Measurements from ENCODE around the gene SPECC1L.

Gene SPECC1L

GRCh38 chr22:24416095-24416494 is 145.5 kb downstream of the SPECC1L start:
- no peak for DNase-seq (ENCODE audit: low read depth)

DNA sequence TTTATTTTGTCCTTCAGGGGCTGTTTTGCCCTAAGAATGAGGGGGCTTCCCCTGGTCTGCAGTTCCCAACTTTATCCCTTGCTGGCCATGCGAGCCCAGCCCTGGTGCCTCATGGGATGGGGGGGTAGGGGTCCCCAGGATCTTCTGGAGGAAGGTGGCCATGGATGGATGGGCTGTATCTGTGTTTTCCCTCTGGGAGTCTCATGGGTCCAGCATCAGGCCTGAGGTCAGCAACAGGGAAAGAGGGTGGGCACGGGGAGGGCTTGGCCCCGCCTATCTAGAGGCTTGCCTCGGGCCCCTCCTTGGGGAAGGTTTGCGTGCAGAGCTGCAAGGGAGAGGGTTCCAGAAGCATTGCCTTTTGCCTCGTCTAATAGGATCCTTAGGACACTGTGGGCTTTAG is 146.0 kb downstream of the SPECC1L start:
- DNase-seq (ENCODE audit: low read depth) = no peak

DNA sequence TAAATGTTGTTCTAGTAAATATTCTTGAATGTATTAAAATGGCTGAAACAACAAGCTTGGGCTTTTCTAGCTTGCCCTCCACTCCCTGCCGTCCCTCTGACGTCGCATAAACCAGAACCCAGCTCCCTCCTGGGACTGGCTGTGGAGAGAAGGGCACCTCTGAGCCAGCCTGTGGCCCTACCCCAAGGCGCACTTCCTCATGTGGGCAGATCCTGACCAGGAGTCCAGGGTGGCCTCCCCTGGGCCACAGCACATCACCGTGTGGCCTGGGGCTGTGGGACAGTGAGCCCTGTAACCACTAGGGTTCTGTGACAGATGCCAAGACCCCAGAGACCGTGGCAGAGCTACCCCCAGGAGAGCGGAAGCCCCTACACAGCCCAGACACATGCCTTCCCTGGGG is 146.6 kb downstream of the SPECC1L start:
- no peak for DNase-seq (ENCODE audit: low read depth)

GRCh38 chr22:24417901-24418641 is 147.4 kb downstream of the SPECC1L start:
- DNase-seq (ENCODE audit: low read depth) = no peak

DNA sequence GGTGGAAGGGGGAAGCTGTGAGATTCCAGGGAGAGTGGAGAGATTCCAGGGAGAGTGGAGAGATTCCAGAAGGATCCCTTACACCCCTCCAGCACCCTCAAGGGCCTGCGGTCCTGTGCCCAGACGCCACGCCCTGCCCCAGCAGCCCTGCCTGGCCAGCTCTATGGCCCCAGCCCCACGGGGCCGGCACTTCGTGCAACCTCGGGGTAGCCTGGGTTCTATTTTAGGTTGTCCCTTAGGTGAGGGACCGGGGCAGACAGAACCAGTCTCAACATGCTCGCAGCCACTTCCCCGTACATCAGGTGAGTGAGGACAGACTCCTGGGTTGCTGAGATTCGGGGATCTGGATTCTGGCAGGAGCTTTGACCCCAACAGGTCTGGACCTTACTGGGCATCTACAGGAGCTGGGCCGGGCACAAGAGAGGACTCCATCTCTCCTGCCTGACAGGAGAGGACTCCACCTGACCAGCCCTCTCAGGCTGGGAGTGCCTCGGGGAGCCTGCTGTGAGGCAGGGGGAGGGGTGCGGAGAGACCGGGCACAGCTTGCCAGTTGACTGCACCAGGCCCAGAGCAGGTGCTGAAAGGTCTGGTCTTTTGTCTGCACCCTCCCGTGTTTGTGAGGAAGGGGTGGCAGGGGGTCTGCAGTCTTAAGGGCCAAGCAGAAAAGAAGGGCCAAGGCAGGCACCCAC is 148.3 kb downstream of the SPECC1L start:
- no peak for DNase-seq (ENCODE audit: low read depth)

- no peak for DNase-seq (ENCODE audit: low read depth)
These were observed 148.8 kb downstream of the SPECC1L start for GRCh38 chr22:24419475-24419850.

- DNase-seq (ENCODE audit: low read depth) = no peak
These were observed 149.7 kb downstream of the SPECC1L start for GRCh38 chr22:24420072-24420976.

GRCh38 chr22:24420977-24421343 is 150.3 kb downstream of the SPECC1L start:
- no peak for DNase-seq (ENCODE audit: low read depth)

- no peak for DNase-seq (ENCODE audit: low read depth)
These were observed 150.8 kb downstream of the SPECC1L start for GRCh38 chr22:24421428-24421931.

DNA sequence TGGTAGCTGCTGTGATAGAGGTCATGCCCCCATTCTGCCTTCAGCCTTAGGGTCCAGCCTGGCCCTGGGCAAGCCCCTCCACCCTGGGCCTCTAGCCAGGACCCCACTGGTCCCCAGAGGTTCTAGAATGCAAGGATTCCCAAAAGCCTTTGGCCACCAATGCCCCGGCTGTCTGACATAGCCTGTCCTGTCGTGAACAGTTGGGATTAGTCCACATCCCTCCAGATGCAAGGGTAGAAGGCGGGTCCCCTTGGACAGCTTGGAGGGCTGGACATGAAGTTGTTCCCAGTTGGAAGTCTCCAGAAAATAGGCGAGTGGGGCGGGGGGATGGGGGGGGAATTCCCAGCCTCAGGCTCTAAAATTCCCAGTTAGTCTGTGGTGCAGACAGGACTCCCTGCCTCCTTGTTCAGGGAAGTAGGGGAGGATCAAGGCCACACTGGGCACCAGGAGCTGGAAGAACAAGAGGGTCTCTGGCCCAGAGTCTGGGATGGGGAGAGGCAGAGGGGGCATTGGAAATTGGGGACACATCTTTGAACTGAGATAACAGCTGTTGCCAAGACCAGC is 151.6 kb downstream of the SPECC1L start:
- DNase-seq (ENCODE audit: low read depth) = no peak

GRCh38 chr22:24423519-24424000 is 152.9 kb downstream of the SPECC1L start:
- no peak for DNase-seq (ENCODE audit: low read depth)

DNA sequence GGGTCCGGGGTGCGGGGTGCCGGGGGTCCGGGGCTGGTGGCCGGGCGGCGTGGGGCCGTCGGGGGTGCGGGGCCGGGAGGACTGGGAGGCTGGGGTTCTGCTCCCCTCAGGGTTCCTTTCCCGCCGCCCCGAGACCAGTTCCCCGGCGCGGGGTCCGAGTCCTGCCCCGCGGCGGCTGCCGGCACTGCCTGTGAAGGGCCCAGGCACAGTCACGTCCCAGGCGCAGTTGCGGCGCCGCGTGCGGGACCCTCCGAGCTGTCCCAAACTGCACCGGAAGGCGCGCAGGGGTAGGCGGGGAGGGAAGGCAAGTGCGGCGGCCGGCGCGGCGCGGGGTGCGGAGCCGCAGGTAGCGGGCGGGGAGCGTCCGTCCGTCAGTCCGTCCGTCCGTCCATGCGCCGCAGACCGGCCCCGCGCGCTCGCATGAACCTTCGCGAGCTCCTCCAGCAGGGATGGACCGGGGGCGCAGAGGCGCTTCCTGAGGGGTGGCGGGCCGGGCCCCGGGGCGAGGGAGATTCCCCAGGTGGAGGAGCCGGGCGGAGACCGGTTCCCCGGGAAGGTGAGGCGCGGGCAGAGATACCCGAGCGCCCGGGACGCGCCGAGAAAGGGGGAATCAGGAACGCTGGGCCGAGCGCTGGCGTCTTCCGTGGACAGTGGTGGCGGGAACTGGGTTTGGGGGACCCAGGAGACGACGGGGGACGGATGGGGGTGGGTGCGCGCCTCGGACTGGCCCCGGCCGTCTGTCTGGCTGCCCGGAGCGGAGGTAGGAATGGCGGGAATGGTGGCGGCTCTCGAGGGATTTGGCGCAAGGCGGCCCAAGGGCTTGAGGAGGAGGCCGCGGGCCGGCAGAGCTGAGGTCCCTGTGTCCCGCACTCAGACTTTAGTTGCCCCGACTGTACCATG is 153.6 kb downstream of the SPECC1L start:
- DNase-seq (ENCODE audit: low read depth) = no peak

GRCh38 chr22:24424901-24425775 is 154.5 kb downstream of the SPECC1L start:
- no peak for DNase-seq (ENCODE audit: low read depth)

GRCh38 chr22:24426436-24426835 is 155.8 kb downstream of the SPECC1L start:
- DNase-seq (ENCODE audit: low read depth) = no peak

- no peak for DNase-seq (ENCODE audit: low read depth)
These were observed 156.3 kb downstream of the SPECC1L start for GRCh38 chr22:24426851-24427499.

DNA sequence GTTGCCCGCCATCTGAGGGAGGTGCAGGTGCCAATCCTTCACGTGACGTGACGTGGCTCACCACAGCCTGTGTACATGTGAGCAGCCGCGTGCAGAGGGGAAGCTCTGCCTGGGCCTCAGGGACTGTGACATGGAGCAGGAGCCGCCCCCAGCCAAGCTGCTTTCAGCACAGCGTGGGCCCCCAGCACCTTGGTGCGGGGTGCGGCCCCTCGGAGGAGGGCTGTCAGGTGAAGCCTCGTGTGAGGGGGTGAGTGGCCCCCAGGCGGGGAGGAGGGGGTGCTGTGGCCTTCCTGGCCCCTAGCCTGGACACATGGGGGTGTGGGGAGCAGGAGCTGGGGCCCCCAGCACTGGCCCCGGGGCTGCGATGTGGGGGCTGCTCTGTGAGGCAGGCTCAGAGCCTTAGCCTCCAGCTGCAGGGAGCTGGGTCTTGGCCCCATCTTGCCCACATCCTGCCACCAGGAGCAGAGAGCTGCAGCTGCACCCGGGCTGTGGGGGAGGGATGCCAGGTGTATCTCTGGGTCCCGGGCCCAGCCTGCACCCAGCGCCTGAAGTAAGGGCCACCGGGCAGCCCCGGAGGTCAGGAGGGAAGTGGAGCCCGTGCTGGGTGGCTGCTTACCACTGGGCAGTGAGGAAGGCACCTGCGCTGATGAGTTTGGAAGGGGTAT is 157.0 kb downstream of the SPECC1L start, which contains the start of gene ADORA2A:
Gene ADORA2A, plus strand, starts transcription at position 100 of the 665 bp plus-strand sequence. CDS start 5,806 bp downstream, outside the sequence.
- no peak for DNase-seq (ENCODE audit: low read depth)

GRCh38 chr22:24428751-24429410 is 158.2 kb downstream of the SPECC1L start:
- DNase-seq (ENCODE audit: low read depth) = no peak

Measured in CMK (cell line).